Activated naive CD4-positive, alpha-beta T cell treated with anti-CD3 and anti-CD28 coated beads, Interleukin-2, amount 10 ng/mL, durations not matched to agents 7 days and 5 days (primary cell): Measurements from ENCODE around the gene PTMA.
A peak's percentile ranks its signal among the peaks of the same experiment; 100 is the strongest.

ENCODE experiments used
- CTCF ChIA-PET: fragments of 350-600 bp; sonication (Branson Sonifier 250); formaldehyde crosslinking; loops from one replicate; lab custom pipeline; 2021; ENCODE audit warnings: antibody characterized with exemption; lab: Charles Lee
- DNase-seq: peaks from one replicate; pipeline ENCODE4 v3.0.0-alpha.2; 2020
- H3K27ac Mint-ChIP-seq: one replicate; pipeline ENCODE4 v1.8.0; 2021; ENCODE audit warnings: mild to moderate bottlenecking, moderate library complexity, mixed read lengths
- H3K27me3 Mint-ChIP-seq: one replicate; pipeline ENCODE4 v1.8.0; 2021; ENCODE audit warnings: mild to moderate bottlenecking, mixed read lengths
- H3K36me3 Mint-ChIP-seq: one replicate; pipeline ENCODE4 v1.8.0; 2021; ENCODE audit warnings: mixed read lengths
- H3K4me1 Mint-ChIP-seq: one replicate; pipeline ENCODE4 v1.8.0; 2021; ENCODE audit warnings: mixed read lengths
- H3K4me3 Mint-ChIP-seq: one replicate; pipeline ENCODE4 v1.8.0; 2021; ENCODE audit warnings: mild to moderate bottlenecking, moderate library complexity, mixed read lengths
- H3K9me3 Mint-ChIP-seq: one replicate; pipeline ENCODE4 v1.8.0; 2021; ENCODE audit warnings: mixed read lengths

The PTMA gene

DNA sequence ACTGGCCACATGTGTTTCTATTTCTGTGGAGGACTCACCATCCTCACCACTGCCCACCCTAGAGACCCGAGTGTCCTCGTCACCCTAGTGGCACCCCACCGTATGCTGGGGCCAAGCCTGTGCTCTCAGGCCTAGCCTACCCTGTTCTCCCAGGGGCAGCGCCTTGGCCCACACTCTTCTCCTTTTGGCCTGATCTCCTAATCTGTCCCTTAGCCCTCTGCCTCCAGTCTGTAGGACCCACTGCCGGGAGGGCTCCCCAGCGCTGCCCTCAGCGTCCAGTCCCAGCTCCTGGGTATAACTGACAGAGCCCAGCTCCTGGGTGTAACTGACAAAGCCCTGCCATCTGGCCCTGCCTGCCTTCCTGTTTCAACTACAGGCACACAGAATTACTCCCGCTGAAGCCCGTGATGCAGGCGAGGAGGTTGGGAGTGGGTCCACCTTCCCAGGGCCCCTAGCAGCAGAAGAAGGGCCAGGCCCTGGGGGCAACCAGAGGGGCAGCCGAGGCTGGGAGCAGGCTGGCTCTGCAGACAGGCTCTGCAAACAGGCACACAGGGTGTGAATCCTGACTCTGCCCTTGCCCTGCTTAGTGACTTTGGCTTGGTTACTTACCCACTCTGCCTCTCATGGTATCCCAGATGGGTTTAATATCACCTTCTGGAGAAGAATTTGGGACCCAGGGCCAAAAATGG, 25.6 kb upstream of the PTMA start:
- CTCF ChIA-PET: interaction anchor here (0.7 to 21.6 kb wide), 3 partner anchors 8 to 118 kb away, joined by 3 to 473 read pairs (median 3); no protein-coding TSS in a partner anchor
- no peaks in the 10 kb centered on the region for H3K36me3 Mint-ChIP-seq
- no peaks in the 10 kb centered on the region for H3K9me3 Mint-ChIP-seq
- no peak for DNase-seq
- H3K4me1 Mint-ChIP-seq: peaks cover 18% of the 10 kb centered on the region
- H3K27me3 Mint-ChIP-seq: peaks cover 61% of the 10 kb centered on the region
- no peak overlapping the region for H3K27ac Mint-ChIP-seq
- no peak overlapping the region for H3K4me3 Mint-ChIP-seq

DNA sequence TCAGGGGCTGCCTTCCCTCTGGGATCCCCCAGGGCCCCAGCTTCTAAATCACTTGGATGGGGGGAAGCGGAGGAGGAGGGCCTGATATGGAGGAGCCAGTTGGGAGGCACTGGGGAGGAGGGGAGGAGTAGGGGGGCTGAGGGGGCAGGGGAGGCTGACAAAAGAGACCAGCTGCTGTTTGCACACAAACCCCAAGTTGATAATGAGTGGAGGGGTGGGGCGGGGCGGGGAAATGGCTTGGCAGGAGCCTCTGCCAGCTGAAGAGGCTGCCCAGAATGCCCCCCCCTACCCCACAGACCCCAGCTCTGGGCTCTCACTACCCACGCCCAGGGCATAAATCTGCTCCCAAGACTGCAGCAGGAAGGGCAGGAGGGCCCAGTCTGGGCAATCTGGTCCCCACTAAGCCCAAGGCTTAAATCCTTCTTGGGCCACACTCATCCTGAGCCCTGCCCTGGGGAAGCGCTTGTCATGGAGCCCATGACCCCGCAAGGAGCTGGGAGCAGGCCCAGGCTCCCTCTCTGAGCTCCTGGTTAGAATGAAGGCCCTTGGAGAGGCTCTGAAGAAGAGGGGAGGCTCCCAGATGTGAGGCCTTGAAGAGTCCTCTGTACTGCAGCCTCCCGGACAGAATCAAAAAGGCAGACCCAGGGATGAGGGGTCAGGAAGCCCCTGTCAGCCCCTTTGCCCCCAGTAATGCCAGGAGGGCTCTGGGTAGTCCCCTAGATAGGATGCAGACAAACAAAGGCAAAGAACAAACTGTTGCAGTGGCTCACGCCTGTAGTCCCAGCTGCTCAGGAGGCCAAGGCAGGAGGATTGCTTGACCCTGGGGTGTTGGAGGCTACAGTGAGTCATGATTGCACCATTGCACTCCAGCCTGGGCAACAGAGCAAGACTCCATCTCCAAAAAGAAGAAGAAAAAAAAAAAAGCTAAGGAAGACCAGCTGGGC, 24.8 kb upstream of the PTMA start:
- CTCF ChIA-PET: interaction anchor here (0.6 to 21.6 kb wide), 5 partner anchors 7 to 149 kb away, joined by 3 to 473 read pairs (median 4); no protein-coding TSS in a partner anchor
- Mint-ChIP-seq H3K4me3 (no peak overlapping the region), H3K27me3 (peaks cover 61% of the 10 kb centered on the region), H3K4me1 (peaks cover 19% of the 10 kb centered on the region), H3K36me3 (no peaks in the 10 kb centered on the region), H3K27ac (no peak overlapping the region), H3K9me3 (no peaks in the 10 kb centered on the region)
- DNase-seq: no peak

DNA sequence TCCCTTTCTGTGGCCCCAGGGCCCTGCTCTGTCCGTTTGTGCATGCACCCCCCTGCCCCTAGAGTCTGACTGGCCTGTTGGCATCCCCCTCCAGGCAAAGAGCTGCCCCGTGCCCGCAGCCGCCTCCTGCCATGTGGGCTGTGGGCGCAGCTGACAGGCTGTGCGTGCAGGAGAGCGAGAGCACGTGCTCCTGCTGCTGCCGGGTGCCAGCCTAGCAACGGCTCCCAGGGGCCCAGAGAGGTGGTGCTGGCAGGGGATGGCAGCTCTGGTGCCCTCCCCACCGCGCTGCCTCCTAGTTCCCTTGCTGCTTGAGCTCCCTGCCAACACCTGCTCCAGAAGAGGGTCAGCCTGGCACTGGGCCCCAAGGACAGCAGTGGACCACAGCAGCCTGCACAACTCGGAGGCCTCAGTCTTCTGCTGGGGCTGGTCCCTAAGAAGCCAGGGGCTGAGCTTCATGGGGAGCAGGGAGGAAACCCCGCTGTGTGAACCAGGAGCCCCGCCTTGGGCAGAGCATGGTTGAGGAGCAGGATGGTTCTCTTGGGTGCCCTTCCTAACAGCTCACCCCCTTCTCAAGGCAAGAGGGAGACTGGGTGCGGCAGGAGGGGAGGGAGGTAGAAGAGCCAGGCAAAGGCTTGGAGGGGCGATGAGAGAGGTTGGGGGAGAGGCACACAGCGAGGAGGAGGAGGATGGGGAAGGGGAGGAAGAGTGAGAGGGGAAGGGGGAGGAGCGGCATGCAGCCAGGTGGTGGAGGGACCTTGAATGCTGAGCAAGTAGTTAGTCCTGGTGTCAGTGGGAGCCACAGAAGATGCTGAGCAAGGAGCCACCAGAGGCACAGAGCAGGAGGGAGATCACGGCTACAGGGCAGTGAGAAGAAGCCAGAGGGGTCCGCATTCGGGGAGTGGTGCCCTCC, 23.8 kb upstream of the PTMA start:
- Mint-ChIP-seq H3K27ac (no peak overlapping the region), H3K36me3 (no peaks in the 10 kb centered on the region), H3K4me3 (no peak overlapping the region), H3K27me3 (peaks cover 60% of the 10 kb centered on the region), H3K4me1 (peaks cover 16% of the 10 kb centered on the region), H3K9me3 (no peaks in the 10 kb centered on the region)
- no peak for DNase-seq
- CTCF ChIA-PET: interaction anchor here (0.6 to 21.6 kb wide), 6 partner anchors 8 to 150 kb away, joined by 3 to 473 read pairs (median 4); no protein-coding TSS in a partner anchor

DNA sequence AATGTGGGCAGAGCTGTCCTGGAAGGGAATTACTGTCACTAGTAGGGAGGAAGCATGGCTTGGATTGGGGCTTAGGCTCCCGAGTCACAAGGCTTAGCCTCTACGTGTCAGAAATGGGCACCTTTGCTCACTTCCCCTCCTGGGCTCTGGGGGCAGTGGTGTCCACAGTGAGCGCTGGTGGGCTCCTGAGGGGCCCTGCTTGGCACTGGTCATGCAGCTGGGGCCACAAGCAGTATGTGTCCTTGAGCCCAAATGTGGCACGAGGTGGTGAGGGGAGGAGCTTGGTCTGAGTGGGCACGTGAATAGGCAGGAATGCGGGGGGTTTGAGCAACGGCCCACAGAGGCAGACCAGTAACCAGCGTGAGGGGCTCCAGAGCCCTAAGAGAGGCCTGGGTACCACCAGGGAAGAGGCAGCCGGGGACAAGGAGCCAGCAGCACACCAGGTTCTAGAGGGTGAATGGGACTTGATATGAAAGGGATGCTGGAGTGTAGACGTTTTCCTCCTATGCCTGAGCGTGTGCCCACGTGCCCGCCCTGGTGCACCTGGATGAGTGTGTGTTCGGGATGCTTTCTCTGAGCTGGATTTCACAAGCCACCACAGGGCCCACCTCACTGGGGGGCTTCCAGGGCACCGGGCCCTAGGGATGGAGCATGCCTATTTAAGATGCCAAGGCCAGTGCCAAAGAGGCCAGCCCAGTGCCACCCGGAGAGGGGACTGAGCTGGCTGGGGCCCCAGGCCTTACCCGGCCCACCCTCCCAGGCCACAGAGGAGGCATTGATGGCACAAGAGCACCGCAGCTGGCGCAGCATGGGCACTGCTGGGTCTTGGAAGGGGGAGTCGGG, 22.8 kb upstream of the PTMA start:
- no peaks in the 10 kb centered on the region for H3K36me3 Mint-ChIP-seq

DNA sequence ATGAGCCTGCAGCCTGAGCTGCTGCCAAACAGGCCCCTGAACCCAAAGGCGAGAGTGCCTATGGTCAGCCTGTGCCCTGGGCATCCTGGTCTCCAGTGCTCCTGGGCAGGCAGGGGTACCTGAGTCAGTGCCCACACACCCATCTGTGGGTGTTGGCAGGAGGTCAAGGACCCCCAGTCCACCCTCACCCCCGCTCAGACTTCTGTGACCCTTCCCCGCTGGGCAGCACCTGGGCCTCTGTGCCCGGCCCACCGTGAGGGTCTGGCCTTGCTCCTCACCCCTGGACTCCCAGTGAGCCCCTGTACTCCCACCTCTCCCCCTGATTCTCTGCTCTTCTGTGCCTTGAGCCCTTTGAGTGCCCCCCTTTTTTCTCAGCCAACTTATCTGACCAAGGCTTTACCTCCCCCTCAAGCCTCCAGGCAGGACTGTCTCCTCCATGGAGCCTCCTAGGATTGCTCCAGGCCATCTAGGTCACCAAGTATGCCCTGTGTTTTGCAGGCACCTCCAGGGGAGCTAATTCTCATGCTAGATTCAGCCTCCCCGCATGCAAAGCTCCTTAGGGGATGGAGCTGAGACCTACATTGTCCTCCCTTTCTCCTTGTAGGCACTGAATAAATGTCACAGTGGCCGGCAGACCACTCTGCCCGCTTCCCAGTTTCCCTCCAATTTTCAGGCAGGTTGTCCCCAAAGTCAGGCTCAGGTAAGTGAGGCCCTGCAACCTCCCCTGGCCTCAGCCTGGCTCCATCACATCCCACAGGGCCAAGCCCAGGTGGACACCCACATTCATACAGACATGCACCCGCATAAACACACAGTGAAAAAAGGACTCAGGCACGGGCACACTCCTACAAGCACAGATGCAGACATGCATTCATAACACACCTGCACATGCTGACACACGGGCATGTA, 21.9 kb upstream of the PTMA start:
- no peak for DNase-seq
- Mint-ChIP-seq H3K4me3 (no peak overlapping the region), H3K9me3 (no peaks in the 10 kb centered on the region), H3K36me3 (no peaks in the 10 kb centered on the region), H3K27me3 (peaks cover 60% of the 10 kb centered on the region), H3K4me1 (peaks cover 11% of the 10 kb centered on the region), H3K27ac (peak overlapping the region; percentile 1)
- CTCF ChIA-PET: interaction anchor here (0.5 to 21.6 kb wide), 8 partner anchors 10 to 1297 kb away, joined by 3 to 473 read pairs (median 4); partner anchors contain the start of gene PTMA

More for the DNA sequence above, 22.8 kb upstream of the PTMA start:
- peaks cover 12% of the 10 kb centered on the region for H3K4me1 Mint-ChIP-seq
- CTCF ChIA-PET: interaction anchor here (0.6 to 21.6 kb wide), 5 partner anchors 9 to 692 kb away, joined by 3 to 473 read pairs (median 4); no protein-coding TSS in a partner anchor
- H3K9me3 Mint-ChIP-seq: no peaks in the 10 kb centered on the region
- no peak overlapping the region for H3K27ac Mint-ChIP-seq
- DNase-seq: no peak
- H3K27me3 Mint-ChIP-seq: peaks cover 57% of the 10 kb centered on the region
- no peak overlapping the region for H3K4me3 Mint-ChIP-seq

DNA sequence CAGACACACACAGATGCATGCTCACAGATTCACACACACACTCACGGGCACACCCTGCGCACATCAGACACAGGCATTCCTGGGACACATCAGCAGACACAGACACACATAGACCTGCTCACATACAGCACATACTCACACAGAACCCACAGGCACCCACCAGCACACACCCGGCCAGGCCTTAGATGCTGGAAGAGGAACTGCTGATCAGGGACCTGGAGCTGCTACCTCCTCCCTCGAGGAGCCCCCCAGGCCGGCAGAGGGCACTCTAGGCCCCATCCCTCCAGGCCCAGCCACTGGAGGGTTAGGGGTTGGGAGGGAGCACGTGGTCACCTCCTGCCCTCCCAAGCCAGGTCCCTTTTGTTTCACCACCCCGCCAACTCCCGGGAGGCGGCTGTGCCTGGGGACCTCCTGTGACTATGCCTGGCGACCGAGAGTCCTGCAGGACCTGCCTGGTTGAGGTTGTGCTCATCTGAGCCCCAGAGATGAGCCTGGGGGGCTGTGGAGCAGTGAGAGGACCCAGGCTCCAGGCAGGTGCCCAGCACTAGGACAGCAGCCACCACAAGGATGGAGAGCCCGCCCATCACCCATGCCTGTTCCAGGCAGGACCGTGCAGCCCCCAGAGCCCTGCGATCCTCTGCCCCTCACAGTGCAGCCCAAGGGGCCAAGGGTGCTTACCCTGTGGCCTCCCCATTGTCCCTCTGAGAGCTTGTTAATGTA, 21.0 kb upstream of the PTMA start:
- H3K9me3 Mint-ChIP-seq: no peaks in the 10 kb centered on the region
- H3K36me3 Mint-ChIP-seq: no peaks in the 10 kb centered on the region
- DNase-seq: peak; percentile 74
- CTCF ChIA-PET: interaction anchor here (0.5 to 21.6 kb wide), 9 partner anchors 10 to 1297 kb away, joined by 3 to 473 read pairs (median 4); partner anchors contain the start of gene PTMA
- no peak overlapping the region for H3K27ac Mint-ChIP-seq
- peaks cover 58% of the 10 kb centered on the region for H3K27me3 Mint-ChIP-seq
- peaks cover 7% of the 10 kb centered on the region for H3K4me1 Mint-ChIP-seq
- H3K4me3 Mint-ChIP-seq: no peak overlapping the region

DNA sequence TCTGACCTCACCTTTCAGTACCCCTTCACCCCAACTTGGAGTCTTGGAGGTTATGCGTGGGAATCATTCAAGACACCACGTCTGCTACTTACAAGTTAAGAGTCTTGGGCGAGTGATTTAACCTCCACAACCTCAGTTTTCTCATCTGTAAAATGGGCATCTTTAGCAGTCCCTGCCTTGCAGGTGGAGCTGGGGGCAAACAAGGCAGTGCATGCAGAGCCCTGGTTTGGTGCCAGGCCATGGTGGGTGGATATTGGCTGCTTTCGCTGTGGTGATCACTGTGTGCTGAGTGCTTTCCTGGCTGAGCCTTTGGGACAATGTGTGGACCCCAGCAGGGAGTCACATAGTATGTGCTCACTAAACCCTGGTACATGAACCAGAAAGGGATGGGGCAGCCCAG, 20.4 kb upstream of the PTMA start:
- no peaks in the 10 kb centered on the region for H3K9me3 Mint-ChIP-seq
- DNase-seq: no peak
- H3K4me3 Mint-ChIP-seq: no peak overlapping the region
- H3K36me3 Mint-ChIP-seq: no peaks in the 10 kb centered on the region
- peaks cover 5% of the 10 kb centered on the region for H3K4me1 Mint-ChIP-seq
- H3K27me3 Mint-ChIP-seq: peaks cover 52% of the 10 kb centered on the region
- CTCF ChIA-PET: interaction anchor here (0.6 to 21.6 kb wide), 5 partner anchors 9 to 89 kb away, joined by 3 to 473 read pairs (median 4); partner anchors contain the start of gene PTMA
- H3K27ac Mint-ChIP-seq: no peak overlapping the region

DNA sequence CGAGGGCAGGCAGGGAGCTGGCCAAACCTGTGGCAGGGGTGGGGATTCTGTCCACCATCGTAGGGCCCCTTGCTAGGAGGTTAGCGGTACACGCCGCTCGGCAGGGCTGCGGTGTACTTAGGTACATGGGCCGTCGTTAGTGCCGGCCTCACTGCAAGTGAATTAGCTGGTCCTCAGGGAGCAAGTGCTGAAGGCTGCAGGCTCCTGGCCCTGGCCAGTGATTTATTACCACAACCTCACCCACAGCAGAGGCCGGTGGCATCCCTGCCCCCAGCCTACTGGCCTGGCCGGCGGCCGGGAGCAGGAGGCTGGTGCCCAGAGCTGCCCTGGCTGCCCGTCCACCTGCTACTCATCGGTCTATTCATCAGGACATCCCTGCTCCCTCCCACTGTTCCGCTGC, 19.6 kb upstream of the PTMA start:
- Mint-ChIP-seq H3K9me3 (no peaks in the 10 kb centered on the region), H3K27me3 (peaks cover 49% of the 10 kb centered on the region), H3K27ac (no peak overlapping the region), H3K4me1 (peaks cover 5% of the 10 kb centered on the region), H3K4me3 (no peak overlapping the region), H3K36me3 (no peaks in the 10 kb centered on the region)
- no peak for DNase-seq
- CTCF ChIA-PET: interaction anchor here (3.0 to 21.6 kb wide), 3 partner anchors 8 to 27 kb away, joined by 11 to 473 read pairs (median 14); no protein-coding TSS in a partner anchor

DNA sequence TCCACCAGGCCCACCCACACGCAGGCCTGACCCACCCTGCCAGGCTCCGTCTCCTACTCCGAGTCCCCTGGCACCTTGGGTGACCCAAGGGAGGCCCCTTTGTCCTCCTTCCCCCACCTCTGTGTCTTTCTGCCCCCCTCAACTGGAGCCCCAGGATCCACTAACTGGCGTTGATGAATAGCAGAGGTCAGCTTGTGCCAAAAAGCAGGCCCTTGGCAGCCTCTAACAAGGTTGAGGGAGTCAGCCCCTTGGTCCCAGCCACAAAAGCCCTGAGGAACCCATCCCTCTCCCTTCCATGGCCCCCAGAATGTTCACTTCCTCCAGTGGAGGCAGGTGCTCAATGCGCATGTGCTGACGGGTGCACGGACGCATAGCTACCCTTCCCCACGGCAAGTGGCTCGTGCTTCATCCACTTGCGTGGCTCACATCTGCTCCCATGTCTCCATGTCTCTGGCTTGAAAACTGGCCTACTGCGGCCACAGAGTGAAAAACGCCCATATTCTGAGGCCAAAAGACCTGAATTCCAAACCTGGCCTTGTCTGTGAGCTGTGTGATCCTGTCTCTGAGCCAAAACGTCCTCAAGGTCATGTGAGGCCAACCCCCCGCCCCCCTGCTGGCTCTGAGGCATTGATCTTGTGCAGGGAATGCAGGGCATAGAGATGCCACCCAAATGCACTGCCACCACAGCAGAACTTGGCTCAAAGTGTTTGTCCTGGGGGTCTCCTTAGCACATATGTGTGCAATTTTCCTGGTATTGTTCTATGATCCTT, 19.0 kb upstream of the PTMA start:
- H3K27me3 Mint-ChIP-seq: peaks cover 48% of the 10 kb centered on the region
- no peaks in the 10 kb centered on the region for H3K9me3 Mint-ChIP-seq
- DNase-seq: no peak
- H3K36me3 Mint-ChIP-seq: no peaks in the 10 kb centered on the region
- peaks cover 5% of the 10 kb centered on the region for H3K4me1 Mint-ChIP-seq
- CTCF ChIA-PET: interaction anchor here (1.2 to 21.6 kb wide), 4 partner anchors 8 to 26 kb away, joined by 4 to 473 read pairs (median 12); no protein-coding TSS in a partner anchor
- no peak overlapping the region for H3K27ac Mint-ChIP-seq
- no peak overlapping the region for H3K4me3 Mint-ChIP-seq

DNA sequence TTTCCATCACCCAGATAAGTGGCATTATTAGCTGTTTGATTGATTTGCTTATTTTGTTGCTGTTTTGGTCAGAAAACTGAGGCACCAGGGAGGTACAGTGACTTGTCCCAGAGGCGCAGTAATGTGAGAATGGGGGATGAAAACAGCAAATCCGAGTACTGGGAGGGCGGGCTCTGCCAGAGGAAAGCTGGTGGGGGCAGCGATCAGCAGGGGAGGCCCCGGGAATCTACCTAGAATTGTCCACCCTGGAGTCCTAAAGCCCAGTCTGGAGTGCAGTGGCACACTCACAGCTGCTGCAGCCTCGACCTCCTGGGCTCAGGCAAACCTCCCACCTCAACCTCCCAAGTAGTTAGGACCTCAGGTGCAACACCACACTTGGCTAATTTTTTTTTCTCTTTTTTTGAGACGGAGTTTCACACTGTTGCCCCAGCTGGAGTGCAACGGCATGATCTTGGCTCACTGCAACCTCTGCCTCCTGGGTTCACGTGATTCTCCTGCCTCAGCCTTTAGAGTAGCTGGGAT, 17.0 kb upstream of the PTMA start:
- peaks cover 43% of the 10 kb centered on the region for H3K27me3 Mint-ChIP-seq
- no peaks in the 10 kb centered on the region for H3K36me3 Mint-ChIP-seq
- no peak overlapping the region for H3K27ac Mint-ChIP-seq
- no peak overlapping the region for H3K4me3 Mint-ChIP-seq
- CTCF ChIA-PET: interaction anchor here (0.6 to 21.6 kb wide), 5 partner anchors 9 to 67 kb away, joined by 3 to 473 read pairs (median 4); no protein-coding TSS in a partner anchor
- H3K9me3 Mint-ChIP-seq: no peaks in the 10 kb centered on the region
- DNase-seq: no peak
- H3K4me1 Mint-ChIP-seq: peaks cover 5% of the 10 kb centered on the region
